HG02973 (cell line): ENCODE measurements around the gene PTTG1IP.

Experiments used
- ATAC-seq: cut with Tn5 transposase; IDR thresholded peaks from one replicate; pipeline ENCODE4 v1.9.1; 2021; ENCODE audit warnings: moderate library complexity; ENCODE audit not compliant: unreplicated experiment

Gene PTTG1IP

GRCh38 chr21:44897326-44898010 is 24.0 kb upstream of the PTTG1IP start:
- no peak for ATAC-seq

- ATAC-seq = no peak
These were observed 23.2 kb upstream of the PTTG1IP start for GRCh38 chr21:44896561-44897286.

DNA sequence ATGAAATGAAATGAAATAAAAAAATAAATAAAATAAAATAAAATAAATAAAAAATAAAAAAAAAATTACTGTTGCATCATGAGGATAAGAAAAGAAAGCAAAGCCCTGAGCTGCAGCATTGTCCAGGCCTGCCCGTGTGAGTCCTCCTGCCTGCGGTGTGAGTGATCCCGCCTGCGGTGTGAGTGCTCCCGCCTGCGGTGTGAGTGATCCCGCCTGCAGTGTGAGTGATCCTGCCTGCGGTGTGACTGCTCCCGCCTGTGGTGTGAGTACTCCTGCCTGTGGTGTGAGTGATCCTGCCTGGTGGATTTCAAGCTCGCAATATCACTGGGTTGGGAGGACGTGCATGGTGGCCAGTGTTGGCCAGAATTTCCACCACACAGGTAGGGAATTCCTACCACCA is 22.4 kb upstream of the PTTG1IP start:
- no peak for ATAC-seq

DNA sequence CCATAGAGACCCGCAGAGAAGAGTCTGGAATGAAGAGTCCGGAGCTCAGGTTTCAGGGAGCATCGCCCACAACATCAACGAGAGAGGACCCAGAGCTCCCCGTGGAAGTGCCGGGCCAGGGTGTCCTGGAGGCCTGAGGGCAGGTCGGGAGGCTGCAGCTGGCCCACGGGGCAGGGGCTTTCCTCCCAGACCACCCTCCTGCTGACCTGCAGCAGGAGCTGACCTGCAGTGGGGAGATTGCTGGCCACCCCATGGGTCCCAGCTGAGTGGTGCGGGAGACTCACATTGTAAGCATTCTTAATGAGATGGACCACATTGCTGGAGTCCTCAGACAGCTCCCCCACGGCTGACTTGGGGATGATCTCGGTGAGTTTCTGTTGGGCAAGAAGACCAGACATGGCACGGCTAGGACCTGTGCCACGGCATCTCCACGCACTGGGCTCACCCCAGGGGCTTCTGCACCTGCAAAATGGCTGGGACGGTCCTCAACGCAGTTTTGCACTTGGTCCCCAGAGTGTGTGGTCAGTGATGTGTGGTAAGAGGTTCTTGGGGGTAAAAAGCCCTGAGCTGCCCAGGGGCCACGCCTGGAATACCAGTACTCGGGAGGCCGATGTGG is 21.3 kb upstream of the PTTG1IP start:
- no peak for ATAC-seq

GRCh38 chr21:44893948-44894656 is 20.6 kb upstream of the PTTG1IP start:
- no peak for ATAC-seq

DNA sequence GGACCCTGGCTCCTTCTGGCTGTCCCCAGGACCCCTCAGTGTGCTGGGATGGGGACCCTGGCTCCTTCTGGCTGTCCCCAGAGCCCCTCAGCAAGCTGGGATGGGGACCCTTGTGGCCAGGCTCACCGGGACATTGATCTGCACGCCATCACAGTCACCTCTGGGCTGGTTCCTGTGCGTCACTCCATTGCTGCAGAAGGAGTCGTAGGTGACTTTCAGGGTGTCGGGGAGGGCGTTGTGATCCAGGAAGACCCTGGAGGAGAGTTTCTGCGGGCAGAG is 19.7 kb upstream of the PTTG1IP start:
- no peak for ATAC-seq

GRCh38 chr21:44892536-44893277 is 19.2 kb upstream of the PTTG1IP start:
- no peak for ATAC-seq

DNA sequence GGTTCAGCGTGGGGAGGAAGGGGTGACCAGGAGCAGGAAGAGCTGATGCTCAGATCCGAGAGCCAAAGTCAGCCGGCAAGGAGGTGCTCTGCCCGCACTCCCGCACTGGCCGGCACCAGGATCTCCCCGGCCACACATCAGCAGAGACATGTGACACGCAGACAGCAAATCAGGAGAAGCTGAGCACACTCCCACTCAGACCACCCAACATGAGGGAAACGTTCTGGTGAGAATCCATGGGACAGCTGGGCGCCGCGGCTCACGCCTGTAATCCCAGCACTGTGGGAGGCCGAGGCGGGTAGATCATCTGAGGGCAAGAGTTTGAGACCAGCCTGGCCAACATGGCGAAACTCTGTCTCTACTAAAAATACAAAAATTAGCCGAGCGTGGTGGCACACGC is 18.6 kb upstream of the PTTG1IP start:
- ATAC-seq = no peak

DNA sequence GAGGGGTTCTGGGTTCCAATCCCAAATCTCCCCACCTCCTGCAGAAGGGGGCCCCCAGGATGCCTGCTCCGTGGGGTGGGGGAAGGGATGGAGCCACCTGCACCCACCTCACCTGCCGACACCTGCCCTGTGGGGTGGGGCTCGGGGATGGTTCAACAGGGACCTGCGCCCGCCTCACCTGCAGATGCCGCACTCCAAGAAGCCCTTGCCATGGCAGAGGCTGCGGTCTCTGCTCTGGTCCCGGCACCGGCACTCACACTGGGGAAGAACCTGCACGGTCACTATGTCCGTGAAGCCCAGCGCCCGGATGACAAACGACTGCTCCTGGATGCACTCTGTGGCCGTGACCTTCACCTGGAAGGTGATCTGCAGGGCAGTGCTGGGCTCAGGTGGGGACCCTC is 18.1 kb upstream of the PTTG1IP start:
- no peak for ATAC-seq

- no peak for ATAC-seq
These were observed 17.6 kb upstream of the PTTG1IP start for GRCh38 chr21:44890961-44891541.

DNA sequence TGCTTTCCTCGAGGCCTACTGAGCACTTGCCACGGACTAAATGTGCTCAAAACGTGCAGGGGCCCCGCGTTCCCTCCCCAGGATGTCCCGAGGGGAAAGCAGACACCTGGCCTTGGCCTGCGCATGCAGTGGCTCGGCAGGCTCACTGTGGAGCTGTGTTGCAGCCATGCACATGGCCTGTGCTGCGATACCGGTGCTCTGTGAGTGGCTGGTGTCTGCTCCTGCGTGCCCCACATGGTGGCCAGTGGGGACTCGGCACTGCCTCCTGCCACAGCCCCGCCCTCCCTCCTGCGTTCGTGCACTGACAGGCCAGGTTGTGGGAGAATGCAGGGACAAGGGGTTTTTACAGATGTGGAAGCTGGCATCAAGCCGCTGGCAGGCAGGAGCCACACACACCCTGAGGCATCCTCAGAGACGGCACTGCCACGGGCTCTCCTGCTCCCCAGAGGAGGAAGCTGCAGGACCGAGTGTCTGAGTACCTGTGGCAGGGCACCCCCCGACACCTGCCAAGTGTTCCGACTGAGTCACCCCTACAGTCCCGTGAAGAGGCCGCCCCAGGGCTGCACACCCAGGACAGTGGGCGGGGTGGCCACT is 16.9 kb upstream of the PTTG1IP start:
- no peak for ATAC-seq

DNA sequence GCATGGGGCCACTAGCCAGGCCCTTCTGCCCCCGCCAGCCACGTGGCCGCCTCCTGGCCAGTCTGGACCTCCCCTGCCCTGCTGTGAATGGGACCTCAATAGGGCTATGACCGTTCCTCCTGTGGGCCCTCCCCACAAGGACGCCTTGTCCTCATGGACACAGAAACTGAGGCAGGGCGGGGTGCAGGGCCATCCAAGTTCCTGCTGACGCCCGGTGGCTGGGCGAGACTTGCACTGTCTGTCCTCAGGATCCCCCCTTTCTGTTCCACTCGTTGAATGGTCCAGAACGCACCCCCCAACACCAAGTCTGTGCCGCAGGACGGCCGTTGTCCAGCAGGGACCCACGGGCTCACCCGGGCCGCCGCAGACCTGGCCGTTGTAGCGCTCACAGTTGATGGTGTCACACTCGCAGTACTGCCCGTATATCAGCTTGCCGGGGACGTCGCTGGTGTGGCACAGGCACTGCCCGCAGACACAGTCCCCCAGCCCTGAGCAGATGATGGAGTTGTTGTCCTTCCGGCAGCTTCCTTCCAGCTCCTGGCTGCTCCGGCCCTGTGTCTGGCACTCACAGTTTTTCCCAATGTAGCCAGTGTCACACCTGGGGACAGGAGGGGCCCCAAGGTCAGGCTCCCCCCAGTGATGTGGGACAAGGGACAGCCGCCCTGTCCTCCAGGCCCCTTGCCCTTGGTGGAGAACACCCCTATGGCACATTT is 16.3 kb upstream of the PTTG1IP start:
- no peak for ATAC-seq

DNA sequence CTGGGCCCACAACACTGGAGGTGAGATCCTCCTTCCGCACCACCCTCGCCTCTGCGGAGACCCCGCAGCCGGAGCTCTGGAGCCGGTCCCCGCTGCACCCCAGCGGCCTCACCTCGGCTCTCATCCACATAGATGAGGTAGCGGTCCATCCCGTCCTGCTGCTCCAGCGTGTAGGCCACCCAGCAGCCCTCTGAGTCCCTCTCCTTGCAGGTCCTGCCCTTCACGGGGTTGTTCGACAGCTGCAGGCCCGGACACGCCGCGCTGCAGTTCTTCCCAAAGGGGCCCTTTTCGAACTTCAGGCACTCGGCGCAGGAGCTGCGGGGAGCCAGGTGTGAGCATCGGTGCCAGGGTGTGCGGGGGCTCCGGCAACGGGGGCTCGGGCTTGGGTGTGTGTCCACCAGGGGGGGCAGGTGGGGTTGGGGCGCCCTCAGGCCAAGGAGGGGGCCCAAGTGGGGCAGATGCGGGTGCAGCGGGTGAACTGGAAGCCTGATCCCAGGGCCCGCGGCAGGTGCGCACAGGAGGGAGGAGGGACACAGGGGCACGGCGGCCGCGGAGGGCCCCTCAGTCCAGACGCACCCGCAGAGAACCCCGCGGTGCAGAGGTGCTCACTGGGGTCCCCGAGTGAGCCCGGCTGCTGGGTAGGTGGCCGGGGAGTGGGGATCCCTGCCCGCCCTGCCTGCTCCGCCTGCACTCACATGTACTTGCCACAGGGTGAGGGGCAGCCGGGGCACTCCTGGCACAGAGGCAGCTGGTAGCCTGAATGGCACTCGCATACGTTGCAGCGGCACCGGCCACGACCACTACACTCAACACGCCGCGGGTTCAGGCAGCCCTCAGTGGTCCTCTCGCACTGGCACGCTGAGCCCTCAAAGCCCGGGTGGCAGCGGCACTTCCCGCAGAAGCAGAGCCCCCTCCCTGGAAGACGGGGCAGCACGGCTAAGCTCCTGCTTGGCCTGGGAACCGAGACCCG is 15.4 kb upstream of the PTTG1IP start:
- no peak for ATAC-seq

GRCh38 chr21:44887807-44888580 is 14.5 kb upstream of the PTTG1IP start:
- no peak for ATAC-seq

GRCh38 chr21:44887126-44887806 is 13.8 kb upstream of the PTTG1IP start:
- no peak for ATAC-seq

- ATAC-seq = no peak
These were observed 12.9 kb upstream of the PTTG1IP start for GRCh38 chr21:44886113-44887075.
